KG1 (cell line): ENCODE results near the gene SLC45A3.
A peak's percentile ranks its signal among the peaks of the same experiment; 100 is the strongest.

ENCODE experiments used
- DNase-seq: peaks from one replicate; lab custom pipeline; 2025; lab: John Stamatoyannopoulos, UW

SLC45A3 gene

GRCh38 chr1:205700865-205701401 lies 20.6 kb upstream of the SLC45A3 start:
- DNase-seq: peak; percentile 22

- DNase-seq: no peak
These were observed 19.1 kb upstream of the SLC45A3 start for GRCh38 chr1:205699416-205699815.

GRCh38 chr1:205698921-205699320 lies 18.6 kb upstream of the SLC45A3 start:
- DNase-seq: no peak

GRCh38 chr1:205693421-205693991 lies 13.2 kb upstream of the SLC45A3 start:
- DNase-seq: no peak

- DNase-seq: no peak
These were observed 12.1 kb upstream of the SLC45A3 start for GRCh38 chr1:205692423-205692822.

GRCh38 chr1:205690122-205690756 lies 9.9 kb upstream of the SLC45A3 start:
- no peak for DNase-seq

- no peak for DNase-seq
These were observed 9.2 kb upstream of the SLC45A3 start for GRCh38 chr1:205689479-205689878.

GRCh38 chr1:205688171-205689080 lies 8.1 kb upstream of the SLC45A3 start:
- no peak for DNase-seq

GRCh38 chr1:205687242-205687641 lies 6.9 kb upstream of the SLC45A3 start:
- DNase-seq: no peak

- DNase-seq: no peak
These were observed 1.1 kb upstream of the SLC45A3 start for GRCh38 chr1:205681364-205681763.

GRCh38 chr1:205678286-205679111 lies 1.8 kb downstream of the SLC45A3 start:
- DNase-seq: no peak

GRCh38 chr1:205677167-205677566 lies 3.1 kb downstream of the SLC45A3 start:
- no peak for DNase-seq

GRCh38 chr1:205676597-205676996 lies 3.7 kb downstream of the SLC45A3 start:
- DNase-seq: no peak

GRCh38 chr1:205676002-205676401 lies 4.3 kb downstream of the SLC45A3 start:
- no peak for DNase-seq

GRCh38 chr1:205675247-205675646 lies 5.1 kb downstream of the SLC45A3 start:
- no peak for DNase-seq

- DNase-seq: no peak
These were observed 7.3 kb downstream of the SLC45A3 start for GRCh38 chr1:205672970-205673369.

- DNase-seq: no peak
These were observed 7.9 kb downstream of the SLC45A3 start for GRCh38 chr1:205672395-205672889.

GRCh38 chr1:205670611-205671430 lies 9.5 kb downstream of the SLC45A3 start:
- DNase-seq: no peak

GRCh38 chr1:205670150-205670446 lies 10.2 kb downstream of the SLC45A3 start:
- DNase-seq: no peak

GRCh38 chr1:205669341-205670149 lies 10.8 kb downstream of the SLC45A3 start:
- no peak for DNase-seq
